ENCODE measurements around the gene SRC. TPM values are rescaled to one million over a fixed set of nuclear protein-coding genes. Genes with fewer than 3 reads are reported as not detected.

SRC gene
- polyA plus RNA-seq, 1 donor (not counting 4 experiments of a cell fraction or from before 2014, with no cell fraction given) = 22.8 TPM

- TF ChIP-seq EZH2 (IDR thresholded peaks at IDR 0.05; ENCODE audit: low read length) = no peak
- TF ChIP-seq, protein P1, sequence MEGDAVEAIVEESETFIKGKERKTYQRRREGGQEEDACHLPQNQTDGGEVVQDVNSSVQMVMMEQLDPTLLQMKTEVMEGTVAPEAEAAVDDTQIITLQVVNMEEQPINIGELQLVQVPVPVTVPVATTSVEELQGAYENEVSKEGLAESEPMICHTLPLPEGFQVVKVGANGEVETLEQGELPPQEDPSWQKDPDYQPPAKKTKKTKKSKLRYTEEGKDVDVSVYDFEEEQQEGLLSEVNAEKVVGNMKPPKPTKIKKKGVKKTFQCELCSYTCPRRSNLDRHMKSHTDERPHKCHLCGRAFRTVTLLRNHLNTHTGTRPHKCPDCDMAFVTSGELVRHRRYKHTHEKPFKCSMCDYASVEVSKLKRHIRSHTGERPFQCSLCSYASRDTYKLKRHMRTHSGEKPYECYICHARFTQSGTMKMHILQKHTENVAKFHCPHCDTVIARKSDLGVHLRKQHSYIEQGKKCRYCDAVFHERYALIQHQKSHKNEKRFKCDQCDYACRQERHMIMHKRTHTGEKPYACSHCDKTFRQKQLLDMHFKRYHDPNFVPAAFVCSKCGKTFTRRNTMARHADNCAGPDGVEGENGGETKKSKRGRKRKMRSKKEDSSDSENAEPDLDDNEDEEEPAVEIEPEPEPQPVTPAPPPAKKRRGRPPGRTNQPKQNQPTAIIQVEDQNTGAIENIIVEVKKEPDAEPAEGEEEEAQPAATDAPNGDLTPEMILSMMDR (optimal IDR thresholded peaks at IDR 0.05 in 1 of 3, IDR thresholded peaks at IDR 0.05 in 1 of 3, conservative IDR thresholded peaks at IDR 0.05 in 1 of 3; ENCODE audit: extremely low read depth in 1 of 3, insufficient read depth in 2 of 3, low read length in 3 of 3) = no peak
- H3K27me3 ChIP-seq (ENCODE audit: control insufficient read depth, extremely low read depth, insufficient read depth, low read length) = no peaks in the 10 kb centered on the region
- peaks cover 11% of the 10 kb centered on the region for H3K79me2 ChIP-seq (ENCODE audit: control insufficient read depth, insufficient read depth, low read length)
- no peaks in the 10 kb centered on the region for H4K20me1 ChIP-seq (ENCODE audit: control insufficient read depth, extremely low read depth, insufficient read depth, low read length)
- DNase-seq (ENCODE audit: low read depth, low spot score) (no peak), FAIRE-seq (no peak)
- H3K9me3 ChIP-seq (ENCODE audit: control insufficient read depth, low read depth, low read length) = no peaks in the 10 kb centered on the region
- no peak overlapping the region for H3K27ac ChIP-seq (ENCODE audit: control insufficient read depth, insufficient read depth, low read length)
- no peak overlapping the region for H3K9ac ChIP-seq (ENCODE audit: control insufficient read depth, extremely low read depth, insufficient read depth, low read length)
- peaks cover 18 to 26% of the 10 kb centered on the region in 2 experiments for H3K36me3 ChIP-seq (ENCODE audit: control insufficient read depth in 2 of 2, extremely low read depth in 1 of 2, insufficient read depth in 2 of 2, low read length in 2 of 2)
- peaks cover 4% of the 10 kb centered on the region for H3K4me1 ChIP-seq (ENCODE audit: control insufficient read depth, extremely low read depth, insufficient read depth, low read length)
- H3K9me1 ChIP-seq (ENCODE audit: control insufficient read depth, extremely low read depth, insufficient read depth, low read length) = no peaks in the 10 kb centered on the region
- dilution Hi-C loops (cut with MboI; ENCODE audit: extremely low pct_ligation_motif_present, low sequenced_read_pairs) = no loop called here
- H2AFZ ChIP-seq (ENCODE audit: control insufficient read depth, low read length) = no peak overlapping the region
- H3K4me2 ChIP-seq (ENCODE audit: control insufficient read depth, extremely low read depth, insufficient read depth, low read depth, low read length) = no peak overlapping the region
- H3K4me3 ChIP-seq (ENCODE audit: control insufficient read depth in 2 of 3, extremely low read depth in 1 of 3, insufficient read depth in 2 of 3, low read depth in 1 of 3, low read length in 3 of 3) = no peak overlapping the region
Observed at GRCh38 chr20:37314099-37314498, 31.8 kb upstream of the SRC start.

GRCh38 chr20:37314617-37315016 lies 31.3 kb upstream of the SRC start:
- FAIRE-seq (no peak), DNase-seq (ENCODE audit: low read depth, low spot score) (no peak)
- H2AFZ ChIP-seq (ENCODE audit: control insufficient read depth, low read length) = no peak overlapping the region
- peaks cover 4% of the 10 kb centered on the region for H3K4me1 ChIP-seq (ENCODE audit: control insufficient read depth, extremely low read depth, insufficient read depth, low read length)
- no peaks in the 10 kb centered on the region for H3K9me3 ChIP-seq (ENCODE audit: control insufficient read depth, low read depth, low read length)
- peaks cover 18 to 26% of the 10 kb centered on the region in 2 experiments for H3K36me3 ChIP-seq (ENCODE audit: control insufficient read depth in 2 of 2, extremely low read depth in 1 of 2, insufficient read depth in 2 of 2, low read length in 2 of 2)
- dilution Hi-C loops (cut with MboI; ENCODE audit: extremely low pct_ligation_motif_present, low sequenced_read_pairs) = no loop called here
- H3K27ac ChIP-seq (ENCODE audit: control insufficient read depth, insufficient read depth, low read length) = no peak overlapping the region
- H3K4me3 ChIP-seq (ENCODE audit: control insufficient read depth in 2 of 3, extremely low read depth in 1 of 3, insufficient read depth in 2 of 3, low read depth in 1 of 3, low read length in 3 of 3) = no peak overlapping the region
- H3K79me2 ChIP-seq (ENCODE audit: control insufficient read depth, insufficient read depth, low read length) = peaks cover 11% of the 10 kb centered on the region
- no peaks in the 10 kb centered on the region for H4K20me1 ChIP-seq (ENCODE audit: control insufficient read depth, extremely low read depth, insufficient read depth, low read length)
- H3K9ac ChIP-seq (ENCODE audit: control insufficient read depth, extremely low read depth, insufficient read depth, low read length) = no peak overlapping the region
- TF ChIP-seq EZH2 (IDR thresholded peaks at IDR 0.05; ENCODE audit: low read length) = no peak
- TF ChIP-seq, protein P1 (optimal IDR thresholded peaks at IDR 0.05 in 1 of 3, IDR thresholded peaks at IDR 0.05 in 1 of 3, conservative IDR thresholded peaks at IDR 0.05 in 1 of 3; ENCODE audit: extremely low read depth in 1 of 3, insufficient read depth in 2 of 3, low read length in 3 of 3) = no peak
- no peaks in the 10 kb centered on the region for H3K9me1 ChIP-seq (ENCODE audit: control insufficient read depth, extremely low read depth, insufficient read depth, low read length)
- no peaks in the 10 kb centered on the region for H3K27me3 ChIP-seq (ENCODE audit: control insufficient read depth, extremely low read depth, insufficient read depth, low read length)
- H3K4me2 ChIP-seq (ENCODE audit: control insufficient read depth, extremely low read depth, insufficient read depth, low read depth, low read length) = no peak overlapping the region
